Astrocyte (in vitro differentiated cells and primary cell): ENCODE measurements around the gene ATXN7L1.

Experiments
- CTCF ChIP-seq: IDR thresholded peaks from 2 replicates; pipeline ENCODE4 v1.5.1; 2011; ENCODE audit warnings: low read depth, mild to moderate bottlenecking, inconsistent platforms, low read length, moderate library complexity; ENCODE audit not compliant: insufficient read depth
- EZH2 ChIP-seq: IDR thresholded peaks from 2 replicates; pipeline ENCODE4 v1.6.1; 2012; ENCODE audit warnings: mild to moderate bottlenecking, low read length, inconsistent platforms; ENCODE audit not compliant: insufficient read depth

GRCh38 chr7:105721571-105722104 is 154.8 kb downstream of the ATXN7L1 start:
- TF ChIP-seq CTCF, result no peak
- no peak for TF ChIP-seq EZH2
